ENCODE results near the gene SMPDL3B.

SMPDL3B gene, protein sequence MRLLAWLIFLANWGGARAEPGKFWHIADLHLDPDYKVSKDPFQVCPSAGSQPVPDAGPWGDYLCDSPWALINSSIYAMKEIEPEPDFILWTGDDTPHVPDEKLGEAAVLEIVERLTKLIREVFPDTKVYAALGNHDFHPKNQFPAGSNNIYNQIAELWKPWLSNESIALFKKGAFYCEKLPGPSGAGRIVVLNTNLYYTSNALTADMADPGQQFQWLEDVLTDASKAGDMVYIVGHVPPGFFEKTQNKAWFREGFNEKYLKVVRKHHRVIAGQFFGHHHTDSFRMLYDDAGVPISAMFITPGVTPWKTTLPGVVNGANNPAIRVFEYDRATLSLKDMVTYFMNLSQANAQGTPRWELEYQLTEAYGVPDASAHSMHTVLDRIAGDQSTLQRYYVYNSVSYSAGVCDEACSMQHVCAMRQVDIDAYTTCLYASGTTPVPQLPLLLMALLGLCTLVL

DNA sequence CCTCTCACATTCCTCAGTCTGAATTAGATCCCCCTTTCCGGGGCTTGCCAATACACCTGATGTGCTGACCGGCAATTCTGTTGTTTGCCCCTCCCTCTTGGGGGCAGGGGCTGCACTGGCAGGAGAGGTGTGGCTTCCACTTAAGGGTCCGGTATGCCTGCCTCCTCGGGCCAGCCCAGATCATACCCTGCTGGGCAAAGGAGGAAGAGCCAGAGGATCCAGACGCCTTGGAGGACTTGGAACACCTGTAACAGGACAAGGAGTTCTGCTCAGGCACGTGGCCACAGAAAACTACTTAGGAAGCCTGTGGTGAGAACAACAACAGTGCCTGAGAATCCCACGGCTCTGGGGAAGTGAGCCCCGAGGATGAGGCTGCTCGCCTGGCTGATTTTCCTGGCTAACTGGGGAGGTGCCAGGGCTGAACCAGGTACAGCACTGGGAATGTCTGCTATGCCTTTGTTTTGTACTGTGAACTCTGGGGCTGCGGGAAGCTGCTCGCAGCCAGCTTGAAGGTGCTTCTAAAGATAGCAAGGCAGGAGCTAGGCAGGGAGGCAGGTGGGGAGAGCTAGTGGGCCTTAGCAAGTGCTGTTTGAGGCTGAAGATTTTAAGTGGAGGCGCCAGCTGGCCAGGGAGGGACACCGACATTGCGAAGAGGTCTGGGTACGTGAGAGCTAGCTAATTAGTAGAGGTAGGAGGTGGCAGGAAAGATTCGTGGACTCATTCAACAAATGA lies at the start of gene SMPDL3B:
TSS of gene SMPDL3B (plus strand) at position 183 of the 732 bp plus-strand sequence. CDS start at position 367, 184 bp downstream.
- DNase-seq = no peak

DNA sequence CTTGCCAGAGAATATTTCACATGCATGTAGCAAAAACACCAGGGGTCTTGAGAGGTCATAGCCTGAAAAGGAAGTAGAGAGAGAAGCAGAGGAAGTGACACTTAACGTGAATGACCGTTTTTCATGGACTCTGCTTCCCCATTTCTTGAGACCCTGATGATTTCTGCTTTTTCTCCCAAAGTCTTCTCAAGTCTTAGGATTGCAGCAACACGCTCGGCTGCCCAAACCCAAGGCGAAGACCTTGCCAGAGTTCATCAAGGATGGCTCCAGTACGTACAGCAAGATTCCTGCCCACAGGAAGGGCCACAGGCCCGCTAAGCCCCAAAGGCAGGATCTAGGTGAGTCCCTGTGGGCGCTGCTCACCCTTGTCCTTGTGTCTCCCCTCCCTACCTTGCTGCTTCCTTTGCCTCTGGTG lies 49.7 kb upstream of the SMPDL3B start:
- peak; percentile 94 for DNase-seq

GRCh38 chr1:27885621-27886352 lies 49.0 kb upstream of the SMPDL3B start:
- peak; percentile 98 for DNase-seq

- DNase-seq = no peak
Observed at GRCh38 chr1:27886353-27886679, 48.5 kb upstream of the SMPDL3B start.

- DNase-seq = no peak
Observed at GRCh38 chr1:27886744-27887143, 48.1 kb upstream of the SMPDL3B start.

DNA sequence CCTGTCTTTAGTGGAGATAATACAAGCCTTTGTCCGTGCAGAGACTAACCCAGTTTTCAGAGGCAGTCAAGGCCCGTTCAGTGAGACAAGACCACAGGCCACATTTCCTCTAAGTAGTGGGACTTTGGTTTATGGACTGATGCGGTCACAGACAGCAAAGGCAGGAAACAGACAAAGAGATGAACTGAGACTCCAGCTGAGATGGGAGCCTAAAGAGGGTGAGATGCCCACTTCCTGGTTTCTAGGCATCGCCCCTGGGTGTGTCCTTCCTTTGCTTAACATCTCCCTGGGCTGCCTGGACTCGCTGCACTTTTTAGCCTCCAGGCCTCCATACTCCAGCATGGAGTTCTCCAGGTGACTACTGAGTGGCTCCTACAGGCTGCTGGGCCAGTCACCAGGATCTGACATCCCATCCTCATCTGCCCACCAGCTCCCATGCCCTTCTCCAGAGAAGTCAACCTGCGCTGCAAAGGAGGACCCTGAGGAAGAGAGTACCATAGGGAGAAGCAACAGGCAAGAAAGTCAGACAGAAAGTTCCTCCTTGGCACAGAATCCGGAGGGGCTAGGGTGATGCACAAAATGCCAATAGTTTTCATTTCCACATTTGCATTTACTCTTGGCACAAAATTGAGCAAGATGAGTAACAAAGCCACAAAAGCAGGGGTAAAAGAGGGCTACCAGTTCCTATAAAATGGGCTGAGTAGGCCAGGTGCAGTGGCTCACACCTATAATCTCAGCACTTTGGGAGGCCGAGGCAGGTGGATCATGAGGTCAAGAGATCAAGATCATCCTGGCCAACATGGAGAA lies 47.4 kb upstream of the SMPDL3B start:
- DNase-seq = peak; percentile 70

DNA sequence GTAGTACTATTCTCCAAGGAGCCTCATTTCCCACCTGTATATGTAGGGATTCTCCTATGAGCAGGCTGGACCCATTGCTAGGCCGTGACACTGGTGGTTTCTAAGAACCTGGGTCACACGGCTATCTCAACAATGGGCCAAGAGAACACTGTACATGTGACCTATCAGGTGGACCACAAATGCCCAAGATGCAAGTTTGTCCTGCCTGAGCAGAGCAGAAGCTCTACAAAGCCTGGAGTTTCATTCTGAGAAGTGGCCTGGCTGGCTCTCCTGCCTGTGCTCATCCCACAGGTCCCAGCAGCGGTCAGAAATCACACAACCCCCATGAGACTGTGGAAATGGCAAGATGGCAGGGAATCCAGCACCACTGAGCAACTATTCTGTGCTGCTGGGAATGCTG lies 45.3 kb upstream of the SMPDL3B start:
- no peak for DNase-seq

DNA sequence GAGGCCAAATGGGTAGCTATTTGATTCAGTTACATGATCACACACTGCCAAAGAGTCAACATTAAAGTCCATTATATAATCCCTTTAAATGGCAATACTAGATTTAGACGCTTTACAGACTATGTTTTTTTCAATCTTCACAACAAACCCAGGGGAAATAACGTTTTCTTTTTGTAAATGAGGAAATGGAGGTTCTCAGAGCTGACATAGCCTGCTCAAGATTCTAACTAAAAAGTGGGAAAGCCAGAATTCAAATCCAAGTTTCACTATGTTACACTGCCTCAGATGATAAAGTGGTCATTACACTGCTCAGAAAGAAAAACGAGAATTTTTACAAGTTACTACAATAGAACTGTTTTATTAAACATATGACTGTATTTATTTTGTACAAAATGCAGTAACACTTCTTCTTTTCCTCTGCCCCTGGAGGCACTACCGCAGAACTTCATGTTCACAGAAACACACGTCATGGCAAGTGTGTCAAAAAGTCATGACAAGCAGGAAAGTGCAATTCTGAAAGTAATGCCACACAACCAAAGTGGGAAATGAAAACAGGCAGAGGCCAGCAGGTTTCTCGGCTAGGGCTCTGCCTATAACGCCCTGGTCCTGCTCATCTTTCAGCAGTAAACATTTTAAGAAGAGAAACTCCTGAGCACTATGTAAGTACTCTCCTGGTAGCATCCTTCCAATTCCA lies 43.5 kb upstream of the SMPDL3B start:
- peak; percentile 96 for DNase-seq

- no peak for DNase-seq
Observed at GRCh38 chr1:27894521-27894920, 40.3 kb upstream of the SMPDL3B start.

DNA sequence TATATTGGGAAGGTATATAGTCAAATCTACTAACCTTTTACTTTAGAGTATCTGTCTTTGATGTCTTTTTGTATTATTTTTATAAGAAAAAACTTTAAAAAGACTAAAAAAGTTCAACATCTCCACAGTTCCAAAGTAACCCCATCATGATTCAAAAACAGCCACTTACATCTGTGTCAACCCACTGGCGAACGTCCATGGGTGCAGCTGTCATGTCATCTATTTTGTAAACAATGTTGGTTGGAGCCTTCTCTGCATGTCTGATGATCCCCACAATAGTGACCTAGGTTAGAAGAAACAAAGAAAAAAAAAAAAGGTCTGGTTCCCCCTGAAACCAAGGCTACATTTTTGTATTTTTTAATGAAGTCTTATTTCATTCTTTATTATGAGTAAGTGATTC lies 28.0 kb upstream of the SMPDL3B start:
- DNase-seq = no peak

- no peak for DNase-seq
Observed at GRCh38 chr1:27912429-27912828, 22.4 kb upstream of the SMPDL3B start.

DNA sequence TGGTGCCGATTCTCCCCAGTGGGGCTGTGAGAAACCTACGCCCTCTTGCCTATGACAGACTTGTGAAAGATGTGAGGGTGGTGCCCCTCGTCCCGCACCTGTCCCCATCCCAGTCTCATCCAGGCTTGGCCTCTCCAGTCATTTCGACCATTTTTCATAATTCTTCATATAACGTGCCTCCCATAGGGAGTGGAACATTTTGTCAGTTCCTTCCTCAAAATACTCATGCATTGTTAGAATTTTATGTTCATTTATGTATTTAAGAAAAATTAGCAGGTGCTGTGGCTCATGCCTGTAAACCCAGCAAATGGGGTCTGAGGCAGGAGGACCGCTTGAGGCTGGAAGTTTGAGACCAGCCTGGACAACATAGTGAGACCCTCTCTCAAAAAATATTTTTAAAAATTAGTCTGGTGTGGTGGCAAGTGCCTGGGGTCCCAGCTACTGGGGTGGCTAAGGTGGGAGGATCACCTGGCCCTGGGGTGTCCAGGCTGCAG lies 19.7 kb upstream of the SMPDL3B start:
- DNase-seq = no peak

DNA sequence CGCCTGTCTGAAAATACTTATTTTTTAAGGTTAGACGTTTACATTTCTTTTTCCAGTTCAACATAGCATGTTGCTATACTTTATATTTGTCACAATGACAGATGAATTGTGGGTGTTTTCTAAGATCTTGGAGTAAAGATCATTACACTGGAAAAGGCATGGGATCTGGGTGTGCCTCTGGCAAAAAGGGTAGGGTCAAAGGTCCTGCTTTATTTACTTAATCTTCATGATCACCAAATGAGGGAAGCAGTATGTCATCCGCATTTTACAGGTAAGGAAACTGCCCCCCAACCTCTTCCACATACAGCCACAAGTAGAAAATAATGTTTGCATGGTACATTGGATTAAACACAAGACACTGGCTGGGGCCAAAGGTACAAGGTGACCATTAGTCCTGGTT lies 12.5 kb upstream of the SMPDL3B start:
- no peak for DNase-seq

DNA sequence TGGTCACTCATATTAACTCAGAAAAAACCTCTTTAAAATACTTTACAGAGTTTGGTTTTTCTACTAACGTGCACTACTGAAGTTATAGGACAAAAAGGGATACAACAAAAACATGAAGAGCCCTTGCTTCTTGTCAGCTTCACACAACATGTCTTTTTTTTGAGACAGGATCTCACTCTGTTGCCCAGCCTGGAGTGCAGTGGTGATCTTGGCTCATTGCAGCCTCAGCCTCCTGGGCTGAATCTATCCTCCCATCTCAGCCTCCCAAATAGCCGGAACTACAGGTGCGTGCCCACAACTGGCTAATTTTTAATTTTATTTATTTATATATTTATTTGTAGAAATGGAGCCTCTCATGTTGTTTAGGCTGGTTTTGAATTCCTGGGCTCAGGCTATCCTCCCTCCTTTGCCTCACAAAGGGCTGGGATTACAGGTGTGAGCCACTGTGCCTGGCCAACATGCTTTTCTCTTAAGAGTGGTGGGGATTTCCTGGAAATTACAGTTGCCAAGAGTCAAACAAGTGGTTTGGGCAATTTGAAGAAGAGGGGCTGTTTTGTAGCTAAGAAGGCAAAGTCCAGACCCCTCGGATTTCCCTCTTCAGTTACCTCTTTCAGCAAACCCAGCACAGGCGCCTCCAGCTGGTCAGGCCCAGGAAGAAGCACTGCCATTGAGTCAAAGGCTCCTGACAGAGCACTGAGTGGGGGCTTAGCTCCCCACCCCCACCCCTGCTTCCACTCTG lies 6.4 kb upstream of the SMPDL3B start:
- no peak for DNase-seq

GRCh38 chr1:27931184-27931583 lies 3.6 kb upstream of the SMPDL3B start:
- DNase-seq = no peak

- peak; percentile 67 for DNase-seq
Observed at GRCh38 chr1:27931759-27932158, 3.0 kb upstream of the SMPDL3B start.

DNA sequence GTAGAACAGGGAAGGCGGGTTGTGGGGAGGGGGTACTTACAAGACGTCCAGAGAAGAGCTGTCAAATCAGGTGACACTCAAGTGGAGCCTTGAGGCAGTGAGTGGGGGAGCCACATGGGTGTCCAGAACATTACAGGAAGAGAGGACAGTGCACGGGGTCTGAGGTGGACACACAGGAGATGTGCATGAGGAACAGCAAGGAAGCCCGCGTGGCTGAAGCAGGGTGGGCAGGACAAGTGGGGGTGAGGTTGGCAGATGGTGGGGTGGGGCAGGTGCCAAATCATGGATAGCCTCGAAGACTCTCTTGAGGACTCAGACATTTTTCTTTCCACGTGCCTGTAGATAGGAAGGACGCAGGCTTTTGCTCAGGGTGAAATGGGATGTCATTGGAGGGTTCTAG lies 921 bp downstream of the SMPDL3B start:
- no peak for DNase-seq

DNA sequence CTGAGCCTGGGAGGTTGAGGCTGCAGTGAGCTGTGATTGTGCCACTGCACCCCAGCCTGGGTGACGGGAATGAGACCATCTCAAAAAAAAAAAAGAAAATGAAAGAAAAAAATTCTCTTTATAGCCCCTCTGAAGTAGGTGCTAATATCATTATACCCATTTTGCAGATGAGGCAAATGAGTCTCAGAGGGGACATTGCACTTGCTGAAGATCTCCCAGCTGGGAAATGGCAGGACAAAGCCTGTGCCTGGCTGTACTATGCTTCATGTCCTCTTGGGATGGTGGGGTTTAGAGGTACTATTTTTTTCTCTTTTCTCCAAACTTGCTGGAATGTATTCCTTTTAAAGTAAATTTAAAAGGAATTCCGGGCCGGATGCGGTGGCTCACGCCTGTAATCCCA lies 1.6 kb downstream of the SMPDL3B start:
- no peak for DNase-seq

- DNase-seq = no peak
Observed at GRCh38 chr1:27937524-27937836, 2.7 kb downstream of the SMPDL3B start.

- DNase-seq = no peak
Observed at GRCh38 chr1:27938488-27938887, 3.7 kb downstream of the SMPDL3B start.

DNA sequence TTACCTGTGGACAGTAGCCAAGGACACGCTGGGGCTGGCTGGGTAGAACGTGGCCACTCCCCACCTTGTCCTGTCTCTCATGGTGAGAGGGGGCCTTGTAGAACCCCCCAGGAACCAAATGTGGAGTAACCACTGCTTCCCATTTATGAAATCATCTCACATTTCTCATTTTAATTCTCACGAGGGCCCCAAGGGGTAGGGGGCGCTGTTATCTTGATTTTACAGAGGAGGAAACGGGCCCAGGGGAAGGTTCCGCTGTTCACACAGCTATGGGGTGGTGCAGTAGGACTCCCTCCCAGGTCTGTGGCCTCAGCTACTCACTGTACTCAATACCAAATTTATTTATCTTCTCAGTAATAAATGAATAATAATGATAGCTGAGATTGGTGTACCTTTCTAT lies 5.5 kb downstream of the SMPDL3B start:
- peak; percentile 78 for DNase-seq
